PFSK-1 (cell line): ENCODE results near the gene MKX.

Experiments used
- FOXP2 ChIP-seq: optimal IDR thresholded peaks from 2 replicates; pipeline ENCODE3; 2011; ENCODE audit warnings: borderline replicate concordance, control low read depth, inconsistent platforms; ENCODE audit not compliant: insufficient read depth; ENCODE audit errors: extremely low read length, extremely low read depth
- POLR2AphosphoS5 ChIP-seq: IDR thresholded peaks from 2 replicates; pipeline ENCODE4 v1.6.1; 2012; ENCODE audit warnings: low read depth, mild to moderate bottlenecking, control low read depth, low read length, moderate library complexity
- REST ChIP-seq, 2 experiments: IDR thresholded peaks; 2 replicates each; pipeline versions ENCODE4 v1.6.1 to v1.8.0; 2011 to 2012; ENCODE audit warnings: low read depth in 2 of 2, low read length in 2 of 2, control low read depth in 1 of 2, inconsistent platforms in 1 of 2, mild to moderate bottlenecking in 1 of 2, moderate library complexity in 1 of 2; ENCODE audit not compliant: insufficient read depth in 1 of 2
- SIN3A ChIP-seq: IDR thresholded peaks from 2 replicates; pipeline ENCODE4 v1.6.1; 2012; ENCODE audit warnings: mild to moderate bottlenecking, low read length, moderate library complexity, borderline replicate concordance; ENCODE audit not compliant: insufficient read depth
- TAF1 ChIP-seq: IDR thresholded peaks from 2 replicates; pipeline ENCODE4 v1.6.1; 2012; ENCODE audit warnings: low read length, control low read depth, borderline replicate concordance; ENCODE audit not compliant: insufficient read depth

DNA sequence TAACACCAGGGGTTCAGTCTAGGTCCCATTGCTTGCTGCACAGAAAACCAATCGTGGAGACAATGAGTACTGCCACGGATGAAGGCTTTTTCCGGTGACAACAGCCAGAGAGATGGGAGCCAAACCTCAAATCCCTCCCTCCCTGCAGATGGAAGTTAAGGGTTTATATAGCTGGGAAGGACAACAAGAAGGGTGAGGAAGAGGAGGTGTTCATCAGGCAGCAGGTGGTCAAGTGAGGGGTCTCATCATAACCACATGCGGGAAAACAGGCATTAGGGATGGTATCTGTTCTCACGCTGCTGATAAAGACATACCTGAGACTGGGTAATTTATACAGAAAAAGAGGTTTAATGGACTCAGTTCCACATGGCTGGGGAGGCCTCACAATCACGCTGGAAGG lies 91.3 kb downstream of the MKX start:
- no peak for TF ChIP-seq POLR2AphosphoS5
- TF ChIP-seq TAF1: no peak
- TF ChIP-seq REST (IDR thresholded peaks at IDR 0.05; ENCODE audit: insufficient read depth in 1 of 2, low read depth in 2 of 2, low read length in 2 of 2): no peak
- TF ChIP-seq SIN3A: no peak
- no peak for TF ChIP-seq FOXP2
